ENCODE measurements around the gene LRRN2.

DNA sequence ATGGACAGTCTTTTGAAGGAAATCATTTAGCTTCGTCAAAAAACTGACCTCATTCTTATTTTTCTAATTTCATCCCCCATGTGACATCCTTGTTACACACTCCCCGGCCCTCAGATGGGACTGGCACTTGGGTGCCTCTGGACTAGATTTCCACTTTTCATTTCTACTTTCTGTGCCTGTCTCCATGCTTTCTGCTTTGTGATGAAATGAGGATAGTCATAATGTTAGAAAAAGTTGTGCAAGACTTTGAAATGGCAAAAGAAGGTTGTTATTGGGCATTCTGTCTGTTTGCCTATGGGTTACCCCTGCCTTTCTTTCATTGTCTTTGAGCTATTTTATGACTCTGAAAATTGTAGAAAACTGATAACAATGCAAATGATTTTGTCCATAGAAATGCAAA lies 114.4 kb downstream of the LRRN2 start:
- TF ChIP-seq REST (IDR thresholded peaks at IDR 0.05; ENCODE audit: borderline replicate concordance) (no peak), CTCF (IDR thresholded peaks at IDR 0.05; ENCODE audit: poor library complexity, severe bottlenecking) (no peak), POLR2AphosphoS5 (IDR thresholded peaks at IDR 0.05) (no peak), RAD21 (conservative IDR thresholded peaks at IDR 0.05) (no peak), EZH2 (IDR thresholded peaks at IDR 0.05; ENCODE audit: borderline replicate concordance, insufficient read depth, low read length, poor library complexity, severe bottlenecking) (no peak), MXI1 (conservative IDR thresholded peaks at IDR 0.05; ENCODE audit: poor library complexity, severe bottlenecking) (no peak), EP300 (conservative IDR thresholded peaks at IDR 0.05; ENCODE audit: poor library complexity, severe bottlenecking) (no peak), TAF1 (IDR thresholded peaks at IDR 0.05; ENCODE audit: low read depth) (no peak), SMC3 (conservative IDR thresholded peaks at IDR 0.05; ENCODE audit: poor library complexity) (no peak)
